H1 (cell line): ENCODE results near the gene RNF113B. TPM values are rescaled to one million over a fixed set of nuclear protein-coding genes. Genes with fewer than 3 reads are reported as not detected.
A peak's percentile ranks its signal among the peaks of the same experiment; 100 is the strongest.

ENCODE experiments used
- CHD1 ChIP-seq: IDR thresholded peaks from 2 replicates; pipeline ENCODE4 v1.6.1; 2012; ENCODE audit warnings: low read depth, low read length, improper control_type of control experiment
- CHD7 ChIP-seq: fragments of 300-600 bp; sonication (generic); IDR thresholded peaks from 2 replicates; pipeline ENCODE4 v1.7.1; 2012; ENCODE audit warnings: low read length, moderate library complexity, mild to moderate bottlenecking, inconsistent platforms; ENCODE audit not compliant: insufficient replicate concordance
- GTF2F1 ChIP-seq: IDR thresholded peaks from 2 replicates; pipeline ENCODE4 v1.6.1; 2012; ENCODE audit warnings: low read depth, low read length, improper control_type of control experiment, borderline replicate concordance
- HDAC2 ChIP-seq, 2 experiments: fragments of 300-600 bp in 1 of 2; sonication (generic) in 1 of 2; IDR thresholded peaks; 2 replicates each; pipeline ENCODE4 v1.6.1; 2011 to 2012; ENCODE audit warnings: low read depth in 2 of 2, low read length in 2 of 2, mild to moderate bottlenecking in 2 of 2, moderate library complexity in 2 of 2, borderline replicate concordance in 1 of 2, inconsistent platforms in 1 of 2
- TEAD4 ChIP-seq: IDR thresholded peaks from 2 replicates; pipeline ENCODE4 v1.6.1; 2012; ENCODE audit warnings: low read depth, low read length, inconsistent platforms, mixed read lengths
- polyA plus RNA-seq, 7 experiments: library from polyadenylated mRNA; depleted of rRNA in 3 of 7; stranded (reverse) in 5 of 7; unstranded in 2 of 7; fragments of >200 nt in 5 of 7; fragments of 200-250 nt in 2 of 7; gene quantifications; 1 replicate in 5 of 7; 2 replicates in 1 of 7; 4 replicates in 1 of 7; pipeline versions ENCODE4 v1.2.1 to v1.2.3, GENCODE V29; 2011 to 2013; ENCODE audit warnings: missing spikeins in 2 of 7, mixed read lengths in 2 of 7
- total RNA-seq: library from RNA; stranded (reverse); fragmentation: NEBNext Ultra II Directional; extraction: Animal tissue kit (Norgen Biotek cat#: 25700); gene quantifications from 2 replicates; pipeline ENCODE4 v1.2.1, GENCODE V29; 2021

Gene RNF113B
- total and polyA plus RNA-seq, 2 of the 8 experiments (the other 6 are each of a cell fraction or from before 2014, with no cell fraction given) = not detected

- no peak for TF ChIP-seq CHD7
- TF ChIP-seq HDAC2 (IDR thresholded peaks at IDR 0.05; ENCODE audit: borderline replicate concordance in 1 of 2, low read depth in 2 of 2, low read length in 2 of 2) = no peak
- no peak for TF ChIP-seq CHD1
- no peak for TF ChIP-seq GTF2F1
- peak; percentile 86 for TF ChIP-seq TEAD4
These were observed 3.5 kb downstream of the RNF113B start (continued) for GRCh38 chr13:98173431-98174152.
